H1 (cell line): ENCODE measurements around the gene RBP4. TPM values are rescaled to one million over a fixed set of nuclear protein-coding genes. Genes with fewer than 3 reads are reported as not detected.

Source experiments
- CHD7 ChIP-seq: fragments of 300-600 bp; sonication (generic); IDR thresholded peaks from 2 replicates; pipeline ENCODE4 v1.7.1; 2012; ENCODE audit warnings: low read length, moderate library complexity, mild to moderate bottlenecking, inconsistent platforms; ENCODE audit not compliant: insufficient replicate concordance
- RBBP5 ChIP-seq: IDR thresholded peaks from 2 replicates; pipeline ENCODE4 v1.7.1; 2012; ENCODE audit warnings: low read depth, mild to moderate bottlenecking, inconsistent platforms, low read length, moderate library complexity, borderline replicate concordance
- RXRA ChIP-seq: IDR thresholded peaks from 2 replicates; pipeline ENCODE4 v1.6.1; 2011; ENCODE audit warnings: low read depth, mild to moderate bottlenecking, low read length, moderate library complexity; ENCODE audit not compliant: insufficient read depth
- SIX5 ChIP-seq: IDR thresholded peaks from 2 replicates; pipeline ENCODE4 v1.6.1; 2011; ENCODE audit warnings: mild to moderate bottlenecking, low read depth, low read length
- TCF12 ChIP-seq: IDR thresholded peaks from 2 replicates; pipeline ENCODE4 v1.6.1; 2011; ENCODE audit warnings: low read depth, mild to moderate bottlenecking, low read length
- polyA plus RNA-seq, 7 experiments: library from polyadenylated mRNA; depleted of rRNA in 3 of 7; stranded (reverse) in 5 of 7; unstranded in 2 of 7; fragments of >200 nt in 5 of 7; fragments of 200-250 nt in 2 of 7; gene quantifications; 1 replicate in 5 of 7; 2 replicates in 1 of 7; 4 replicates in 1 of 7; pipeline versions ENCODE4 v1.2.1 to v1.2.3, GENCODE V29; 2011 to 2013; ENCODE audit warnings: missing spikeins in 2 of 7, mixed read lengths in 2 of 7
- total RNA-seq: library from RNA; stranded (reverse); fragmentation: NEBNext Ultra II Directional; extraction: Animal tissue kit (Norgen Biotek cat#: 25700); gene quantifications from 2 replicates; pipeline ENCODE4 v1.2.1, GENCODE V29; 2021

RBP4 gene
- total and polyA plus RNA-seq, 2 of the 8 experiments (the other 6 are each of a cell fraction or from before 2014, with no cell fraction given) = 0.42 to 0.97 TPM

- no peak for TF ChIP-seq CHD7
- TF ChIP-seq RXRA = no peak
- TF ChIP-seq RBBP5 = no peak
- no peak for TF ChIP-seq SIX5
- TF ChIP-seq TCF12 = no peak
- TF ChIP-seq, all 59 proteins: peak for 0
Observed at GRCh38 chr10:93639791-93640190, 38.8 kb upstream of the RBP4 start (continued).
